ENCODE measurements around the gene LRRC7. TPM values are rescaled to one million over a fixed set of nuclear protein-coding genes. Genes with fewer than 3 reads are reported as not detected.

LRRC7 gene
- total and polyA plus RNA-seq, 2 of the 8 experiments (the other 6 are each of a cell fraction or from before 2014, with no cell fraction given), result 0.03 to 0.17 TPM

- Histone ChIP-seq H3K4me2 (ENCODE audit: insufficient read depth in 1 of 2, low read depth in 2 of 2, low read length in 2 of 2) (no peak overlapping the region), H3K4me3 (ENCODE audit: extremely low read depth in 1 of 4, insufficient read depth in 2 of 4, low read depth in 3 of 4, low read length in 4 of 4) (no peak overlapping the region), H3K23ac (ENCODE audit: insufficient read length) (no peak overlapping the region), H2BK20ac (ENCODE audit: low read length) (no peak overlapping the region), H3K18ac (ENCODE audit: extremely low read depth, low read length) (no peak overlapping the region), H3K79me1 (ENCODE audit: low read depth, low read length) (no peaks in the 10 kb centered on the region), H4K91ac (replicated peaks; ENCODE audit: insufficient read length, low read length) (no peak overlapping the region), H3K14ac (ENCODE audit: insufficient read length) (no peak overlapping the region), H3K36me3 (ENCODE audit: control insufficient read depth in 2 of 4, insufficient read depth in 4 of 4, low read length in 3 of 4) (no peaks in the 10 kb centered on the region), H3K79me2 (ENCODE audit: control insufficient read depth in 1 of 2, insufficient read depth in 2 of 2, low read length in 2 of 2) (no peaks in the 10 kb centered on the region), H3K27ac (ENCODE audit: low read depth, low read length) (no peak overlapping the region), H3K4me1 (replicated peaks in 1 of 4; ENCODE audit: control insufficient read depth in 3 of 4, insufficient read depth in 4 of 4, low read length in 3 of 4) (no peaks in the 10 kb centered on the region), H4K20me1 (replicated peaks in 1 of 2; ENCODE audit: control insufficient read depth in 1 of 2, insufficient read depth in 2 of 2, low read length in 2 of 2) (no peaks in the 10 kb centered on the region), H3K27me3 (replicated peaks in 1 of 4; ENCODE audit: control insufficient read depth in 3 of 4, extremely low read depth in 1 of 4, insufficient read depth in 3 of 4, low read length in 3 of 4) (no peaks in the 10 kb centered on the region), H2AK5ac (ENCODE audit: low read depth, low read length) (no peak overlapping the region), H3K56ac (replicated peaks; ENCODE audit: insufficient read length, low read depth, low read length) (no peak overlapping the region), H3K9me3 (ENCODE audit: insufficient read depth in 2 of 2, low read depth in 1 of 2, low read length in 1 of 2) (no peaks in the 10 kb centered on the region), H4K5ac (ENCODE audit: insufficient read length, low read depth, low read length) (no peak overlapping the region), H3K9ac (replicated peaks in 1 of 4; ENCODE audit: extremely low read depth in 1 of 4, low read depth in 3 of 4, low read length in 3 of 4) (no peak overlapping the region), H2BK120ac (replicated peaks; ENCODE audit: low read depth, low read length) (no peak overlapping the region), H4K8ac (ENCODE audit: extremely low read depth, insufficient read depth, low read length) (no peak overlapping the region), H2BK5ac (ENCODE audit: low read depth, low read length) (no peak overlapping the region), H2AFZ (ENCODE audit: low read length) (0 out of 2 replicates have a peak overlapping the region, but pooled peaks have one; percentile 12), H2BK12ac (ENCODE audit: low read depth, low read length) (no peak overlapping the region), H3K4ac (replicated peaks; ENCODE audit: insufficient read length, low read depth, low read length) (no peak overlapping the region), H3K23me2 (ENCODE audit: low read depth, low read length) (no peaks in the 10 kb centered on the region), H2BK15ac (ENCODE audit: low read length) (no peak overlapping the region)
- ChIA-PET POLR2A (ENCODE audit: partially characterized antibody) (no interaction called here), CTCF (ENCODE audit: partially characterized antibody) (interaction anchor here (0.6 kb wide), 1 partner anchor 154 kb away, joined by 3 read pairs; no protein-coding TSS in a partner anchor)
- TF ChIP-seq SP1 (IDR thresholded peaks at IDR 0.05; ENCODE audit: low read depth, low read length) (peak; percentile 24; the same call in 1 of the 2 replicates), RFX5 (IDR thresholded peaks at IDR 0.05; ENCODE audit: borderline replicate concordance, low read depth, low read length) (no peak)
- DNase-seq (ENCODE audit: low read depth in 1 of 2, low spot score in 2 of 2) (peak in 1 of 2 experiments; percentile 5), FAIRE-seq (no peak)
- 70% methylated on average over 3 of the region's 3 CpGs; no CpG with 5 or more reads in 1 of the 2 experiments for WGBS, 2 experiments (ENCODE audit: extremely low coverage in 1 of 2, insufficient coverage in 1 of 2, insufficient read length in 1 of 2, insufficient replicate concordance in 2 of 2, low coverage in 1 of 2, low lambda C conversion rate in 2 of 2, missing lambda C conversion rate in 1 of 2)
Observed at GRCh38 chr1:69535490-69535889, 32.2 kb upstream of the LRRC7 start.
